RWPE1 (cell line): ENCODE results near the gene KMT2C.

Experiments
- CTCF ChIA-PET: fragments of 350-600 bp; sonication (Branson Sonifier 250); formaldehyde crosslinking; extraction: SDS; loops from one replicate; lab custom pipeline; 2021; lab: Yijun Ruan, JAX
- POLR2A ChIA-PET: fragments of 400-600 bp; formaldehyde crosslinking; extraction: SDS; loops from one replicate; lab custom pipeline; 2020; ENCODE audit warnings: antibody characterized with exemption; ENCODE audit not compliant: low non-redundant PET; lab: Yijun Ruan, JAX
- DNase-seq: peaks from one replicate; pipeline ENCODE4 v3.0.0; 2012; ENCODE audit warnings: low spot score
- H3K27ac ChIP-seq: fragments of 450-650 bp; 2 replicates; pipeline ENCODE4 v1.5.1; 2017
- CTCF ChIP-seq: fragments of 450-650 bp; conservative IDR thresholded peaks from 2 replicates; pipeline ENCODE4 v1.5.1; 2017; ENCODE audit warnings: low read depth, mild to moderate bottlenecking

The KMT2C gene

GRCh38 chr7:152107945-152108344 is 327.9 kb downstream of the KMT2C start:
- H3K27ac ChIP-seq, result no peak overlapping the region
- ChIA-PET CTCF (no interaction called here), POLR2A (no interaction called here)
- no peak for DNase-seq
- TF ChIP-seq CTCF, result no peak

GRCh38 chr7:152106990-152107389 is 328.8 kb downstream of the KMT2C start:
- CTCF ChIA-PET, result interaction anchor here (0.6 kb wide), 1 partner anchor 128 kb away, joined by 3 read pairs; no protein-coding TSS in a partner anchor
- no peak overlapping the region for H3K27ac ChIP-seq
- DNase-seq, result no peak
- POLR2A ChIA-PET, result no interaction called here
- no peak for TF ChIP-seq CTCF

GRCh38 chr7:152105205-152105604 is 330.6 kb downstream of the KMT2C start:
- TF ChIP-seq CTCF, result no peak
- no peak for DNase-seq

GRCh38 chr7:152103691-152104090 is 332.1 kb downstream of the KMT2C start:
- TF ChIP-seq CTCF, result no peak
- DNase-seq, result no peak
- POLR2A ChIA-PET, result no interaction called here
- CTCF ChIA-PET, result no interaction called here
- no peak overlapping the region for H3K27ac ChIP-seq

More at GRCh38 chr7:152105205-152105604, 330.6 kb downstream of the KMT2C start:
- H3K27ac ChIP-seq, result no peak overlapping the region
- CTCF ChIA-PET, result no interaction called here
- POLR2A ChIA-PET, result no interaction called here

- DNase-seq, result no peak
- no peak overlapping the region for H3K27ac ChIP-seq
- POLR2A ChIA-PET, result no interaction called here
- no peak for TF ChIP-seq CTCF
- CTCF ChIA-PET, result no interaction called here
Measured at GRCh38 chr7:152103066-152103465, 332.7 kb downstream of the KMT2C start.

- no peak for DNase-seq
- POLR2A ChIA-PET, result no interaction called here
- TF ChIP-seq CTCF, result no peak
- CTCF ChIA-PET, result no interaction called here
- no peak overlapping the region for H3K27ac ChIP-seq
Measured at GRCh38 chr7:152097330-152097729, 338.5 kb downstream of the KMT2C start.

GRCh38 chr7:152095771-152096170 is 340.0 kb downstream of the KMT2C start:
- ChIA-PET POLR2A (no interaction called here), CTCF (no interaction called here)
- no peak for DNase-seq
- H3K27ac ChIP-seq, result no peak overlapping the region
- no peak for TF ChIP-seq CTCF
